Effector CD8-positive, alpha-beta T cell (primary cell): ENCODE results near the gene SCEL.
"Not testable (repeated sequence)": the region's sequence is repeated elsewhere in the genome, so short reads cannot be mapped to it uniquely, and the experiment has no call there.

Experiments used
- DNase-seq: peaks from one replicate; lab custom pipeline; 2025; lab: John Stamatoyannopoulos, UW
- total RNA-seq, 4 experiments: gene quantifications; one replicate each; lab custom pipeline; 2026; lab: John Stamatoyannopoulos, UW

The SCEL gene
- total RNA-seq, result 0 to 0.18 (median 0.04) reads per million in 4 experiments

- DNase-seq, result no peak
Measured at GRCh38 chr13:77535448-77535847, at the start of gene SCEL. TSS of gene SCEL (plus strand) at chr13:77535706. CDS start at chr13:77555876, 20,170 bp downstream.

- DNase-seq, result no peak
Measured at GRCh38 chr13:77489566-77490337, 45.8 kb upstream of the SCEL start.

GRCh38 chr13:77492982-77493381, 42.5 kb upstream of the SCEL start:
- DNase-seq, result no peak

- no peak for DNase-seq
Measured at GRCh38 chr13:77494226-77494625, 41.3 kb upstream of the SCEL start.

GRCh38 chr13:77497350-77497749, 38.2 kb upstream of the SCEL start:
- DNase-seq, result no peak

- no peak for DNase-seq
Measured at GRCh38 chr13:77497835-77498234, 37.7 kb upstream of the SCEL start.

- no peak for DNase-seq
Measured at GRCh38 chr13:77502104-77502720, 33.3 kb upstream of the SCEL start.

GRCh38 chr13:77503398-77503797, 32.1 kb upstream of the SCEL start:
- no peak for DNase-seq

GRCh38 chr13:77506874-77507273, 28.6 kb upstream of the SCEL start:
- DNase-seq, result no peak

GRCh38 chr13:77507931-77508776, 27.4 kb upstream of the SCEL start:
- no peak for DNase-seq

- no peak for DNase-seq
Measured at GRCh38 chr13:77508959-77509620, 26.4 kb upstream of the SCEL start.

GRCh38 chr13:77510156-77510555, 25.4 kb upstream of the SCEL start:
- DNase-seq, result no peak

GRCh38 chr13:77511552-77511951, 24.0 kb upstream of the SCEL start:
- DNase-seq, result no peak

- DNase-seq, result no peak
Measured at GRCh38 chr13:77513719-77514335, 21.7 kb upstream of the SCEL start.

GRCh38 chr13:77514336-77514726, 21.2 kb upstream of the SCEL start:
- no peak for DNase-seq

- no peak for DNase-seq
Measured at GRCh38 chr13:77515785-77516184, 19.7 kb upstream of the SCEL start.

GRCh38 chr13:77516342-77516789, 19.1 kb upstream of the SCEL start:
- DNase-seq, result no peak

- no peak for DNase-seq
Measured at GRCh38 chr13:77518266-77518665, 17.2 kb upstream of the SCEL start.

GRCh38 chr13:77519396-77519795, 16.1 kb upstream of the SCEL start:
- DNase-seq, result not testable (repeated sequence)

- no peak for DNase-seq
Measured at GRCh38 chr13:77519808-77520207, 15.7 kb upstream of the SCEL start.

GRCh38 chr13:77521194-77521593, 14.3 kb upstream of the SCEL start:
- DNase-seq, result no peak
